ENCODE data around the gene UBE2D2.

UBE2D2 gene

DNA sequence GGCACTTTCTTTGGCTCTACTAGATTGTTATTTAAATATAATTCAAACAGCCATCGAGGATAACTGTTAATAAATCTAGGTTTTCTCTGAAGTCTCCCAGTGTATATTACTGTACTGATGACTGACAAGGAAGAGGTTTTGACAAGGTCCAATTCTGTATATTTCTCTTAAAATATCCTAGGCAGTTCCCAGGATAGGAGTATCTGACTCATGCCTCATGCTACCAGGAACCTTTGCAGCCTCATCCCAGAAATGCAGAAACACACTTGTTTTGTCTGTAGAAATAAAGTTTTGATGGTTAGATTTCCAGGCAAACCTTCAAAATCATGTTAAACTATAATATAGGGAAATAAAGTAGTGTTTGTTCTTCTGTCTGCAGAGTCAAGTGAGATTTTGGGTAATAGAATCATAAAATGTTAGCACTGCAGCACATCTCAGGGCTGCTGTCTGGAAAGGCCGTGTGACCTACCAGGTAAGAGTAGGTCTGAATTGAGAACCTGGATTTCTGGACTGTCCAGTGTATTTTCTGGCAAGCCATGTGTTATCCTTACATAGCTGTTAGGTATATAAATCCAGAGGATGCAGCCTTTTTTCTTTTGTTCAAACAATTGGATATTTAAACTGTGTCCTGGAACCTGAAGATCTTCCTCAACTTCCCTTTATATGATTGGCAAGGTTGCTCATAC lies 8.3 kb downstream of the UBE2D2 start:
- TF ChIP-seq, protein P1, sequence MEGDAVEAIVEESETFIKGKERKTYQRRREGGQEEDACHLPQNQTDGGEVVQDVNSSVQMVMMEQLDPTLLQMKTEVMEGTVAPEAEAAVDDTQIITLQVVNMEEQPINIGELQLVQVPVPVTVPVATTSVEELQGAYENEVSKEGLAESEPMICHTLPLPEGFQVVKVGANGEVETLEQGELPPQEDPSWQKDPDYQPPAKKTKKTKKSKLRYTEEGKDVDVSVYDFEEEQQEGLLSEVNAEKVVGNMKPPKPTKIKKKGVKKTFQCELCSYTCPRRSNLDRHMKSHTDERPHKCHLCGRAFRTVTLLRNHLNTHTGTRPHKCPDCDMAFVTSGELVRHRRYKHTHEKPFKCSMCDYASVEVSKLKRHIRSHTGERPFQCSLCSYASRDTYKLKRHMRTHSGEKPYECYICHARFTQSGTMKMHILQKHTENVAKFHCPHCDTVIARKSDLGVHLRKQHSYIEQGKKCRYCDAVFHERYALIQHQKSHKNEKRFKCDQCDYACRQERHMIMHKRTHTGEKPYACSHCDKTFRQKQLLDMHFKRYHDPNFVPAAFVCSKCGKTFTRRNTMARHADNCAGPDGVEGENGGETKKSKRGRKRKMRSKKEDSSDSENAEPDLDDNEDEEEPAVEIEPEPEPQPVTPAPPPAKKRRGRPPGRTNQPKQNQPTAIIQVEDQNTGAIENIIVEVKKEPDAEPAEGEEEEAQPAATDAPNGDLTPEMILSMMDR (IDR thresholded peaks at IDR 0.05; ENCODE audit: extremely low read depth, insufficient read depth, missing control alignments), result no peak
- in situ Hi-C loops (cut with MboI; ENCODE audit: low pct_unique_long_range_greater_than_20kb, low sequenced_read_pairs, unreplicated experiment), result no loop called here
- no peak for DNase-seq (ENCODE audit: low spot score)

DNA sequence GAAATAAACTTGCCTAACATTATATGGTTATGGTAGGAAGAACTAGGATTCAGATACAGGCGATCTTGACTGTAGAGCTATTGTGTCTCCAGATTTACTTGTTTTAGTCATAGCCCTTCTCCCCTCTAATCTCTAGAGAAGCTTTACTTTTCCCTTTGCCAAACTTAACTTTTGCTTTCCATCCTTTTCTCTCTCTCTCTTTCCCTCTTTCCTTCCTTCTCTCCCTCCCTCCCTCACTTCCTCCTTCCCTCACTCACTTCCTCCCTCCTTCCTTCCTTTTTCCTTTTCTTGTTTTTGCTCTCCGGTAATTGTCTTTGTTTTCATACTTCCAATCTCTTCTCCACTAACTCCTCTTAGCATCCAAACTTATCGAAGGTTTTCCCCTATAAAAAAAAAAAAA lies 10.4 kb downstream of the UBE2D2 start:
- TF ChIP-seq, protein P1 (IDR thresholded peaks at IDR 0.05; ENCODE audit: extremely low read depth, insufficient read depth, missing control alignments), result no peak

DNA sequence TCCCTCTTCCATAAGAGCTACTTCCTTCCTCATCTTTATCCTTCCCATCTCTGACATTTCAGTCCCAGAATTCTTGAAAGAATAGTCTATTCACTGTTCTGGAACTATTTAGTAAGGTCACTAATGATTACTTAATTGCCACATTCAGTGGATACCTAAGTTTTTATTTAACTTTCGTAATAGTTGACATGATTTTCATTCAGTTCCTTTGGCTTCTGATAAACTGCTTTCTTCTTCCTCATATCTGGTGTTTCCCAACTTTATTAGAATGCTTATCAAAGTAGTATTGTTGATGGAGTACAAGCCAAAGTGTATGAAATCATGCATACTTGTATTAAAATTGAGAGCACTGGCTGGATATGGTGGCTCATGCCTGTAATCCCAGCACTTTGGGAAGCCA lies 10.8 kb downstream of the UBE2D2 start:
- in situ Hi-C loops (cut with MboI; ENCODE audit: low pct_unique_long_range_greater_than_20kb, low sequenced_read_pairs, unreplicated experiment), result no loop called here
- TF ChIP-seq, protein P1 (IDR thresholded peaks at IDR 0.05; ENCODE audit: extremely low read depth, insufficient read depth, missing control alignments), result no peak
- DNase-seq (ENCODE audit: low spot score), result no peak

More for the DNA sequence above, 10.4 kb downstream of the UBE2D2 start:
- no peak for DNase-seq (ENCODE audit: low spot score)
- in situ Hi-C loops (cut with MboI; ENCODE audit: low pct_unique_long_range_greater_than_20kb, low sequenced_read_pairs, unreplicated experiment), result no loop called here

DNA sequence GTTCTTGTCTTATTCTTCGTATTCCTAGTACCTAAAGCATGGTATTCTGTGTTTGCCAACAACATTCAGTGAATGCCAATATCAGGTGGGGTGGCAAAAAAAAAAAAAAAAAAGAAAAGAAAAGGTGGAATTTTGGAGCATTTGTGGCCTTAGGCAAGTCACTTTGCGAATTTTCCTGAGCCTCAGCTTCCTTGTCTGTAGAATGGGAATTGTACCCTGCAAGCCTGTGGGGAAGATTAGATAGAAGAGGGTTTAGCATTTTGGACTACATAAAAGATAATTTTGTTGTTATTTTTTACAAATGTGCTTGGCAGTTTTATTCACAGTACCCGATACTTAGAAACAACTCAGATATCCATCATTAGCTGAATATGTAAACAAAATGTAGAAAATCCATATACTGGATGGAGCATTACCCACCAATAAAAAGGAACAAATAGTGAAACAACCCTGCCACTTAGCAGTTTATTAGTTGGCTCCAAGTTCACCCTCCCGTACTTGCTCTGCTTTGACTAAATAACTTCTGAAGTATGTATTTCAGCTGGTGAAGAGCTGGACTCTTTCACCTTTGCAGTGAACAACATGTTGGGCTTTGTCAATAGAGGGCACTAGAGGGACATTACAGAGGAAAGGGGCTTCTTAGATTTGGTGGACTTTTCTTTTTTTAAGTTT lies 13.6 kb downstream of the UBE2D2 start:
- in situ Hi-C loops (cut with MboI; ENCODE audit: low pct_unique_long_range_greater_than_20kb, low sequenced_read_pairs, unreplicated experiment), result no loop called here
- DNase-seq (ENCODE audit: low spot score), result no peak
- TF ChIP-seq, protein P1 (IDR thresholded peaks at IDR 0.05; ENCODE audit: extremely low read depth, insufficient read depth, missing control alignments), result peak; percentile 65

DNA sequence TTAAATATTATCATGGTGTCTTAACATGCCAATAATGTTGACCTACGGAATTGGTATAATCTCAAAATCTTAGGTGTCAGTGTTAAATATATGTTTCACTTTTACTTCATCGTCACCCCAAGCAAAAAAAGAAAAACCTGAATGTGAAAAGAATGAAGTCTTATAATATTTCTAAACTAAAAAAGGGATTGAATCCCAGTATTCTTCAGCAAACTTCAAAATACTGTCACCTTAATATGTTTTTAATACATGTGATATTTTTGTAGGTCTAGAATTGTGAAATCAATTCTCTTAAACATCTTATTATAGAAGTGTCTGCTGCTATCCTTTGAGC lies 14.1 kb downstream of the UBE2D2 start:
- in situ Hi-C loops (cut with MboI; ENCODE audit: low pct_unique_long_range_greater_than_20kb, low sequenced_read_pairs, unreplicated experiment), result no loop called here
- TF ChIP-seq, protein P1 (IDR thresholded peaks at IDR 0.05; ENCODE audit: extremely low read depth, insufficient read depth, missing control alignments), result no peak
- DNase-seq (ENCODE audit: low spot score), result no peak

DNA sequence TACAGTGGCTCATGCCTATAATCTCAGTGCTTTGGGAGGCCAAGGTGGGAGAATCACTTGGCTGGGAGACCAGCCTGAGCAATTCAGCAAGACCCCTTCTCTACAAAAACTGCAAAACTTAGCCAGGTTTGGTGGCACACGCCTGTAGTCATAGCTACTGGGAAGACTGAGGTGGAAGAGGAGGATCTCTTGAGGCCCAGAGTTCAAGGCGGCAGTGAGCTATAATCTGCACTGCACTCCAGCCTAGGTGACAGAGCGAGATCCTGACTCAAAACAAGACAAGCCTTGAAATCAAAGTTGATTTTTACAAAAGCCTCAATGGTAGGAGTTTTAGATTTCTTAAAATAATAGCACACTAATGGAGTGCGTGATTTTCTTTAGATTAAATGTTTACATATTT lies 14.6 kb downstream of the UBE2D2 start:
- no peak for DNase-seq (ENCODE audit: low spot score)
- in situ Hi-C loops (cut with MboI; ENCODE audit: low pct_unique_long_range_greater_than_20kb, low sequenced_read_pairs, unreplicated experiment), result no loop called here
- TF ChIP-seq, protein P1 (IDR thresholded peaks at IDR 0.05; ENCODE audit: extremely low read depth, insufficient read depth, missing control alignments), result no peak
